ENCODE measurements around the gene CD99L2. TPM values are rescaled to one million over a fixed set of nuclear protein-coding genes. Genes with fewer than 3 reads are reported as not detected.

CD99L2 gene
- total RNA-seq, 1 experiment from 2014 or later, result 7.3 TPM

DNA sequence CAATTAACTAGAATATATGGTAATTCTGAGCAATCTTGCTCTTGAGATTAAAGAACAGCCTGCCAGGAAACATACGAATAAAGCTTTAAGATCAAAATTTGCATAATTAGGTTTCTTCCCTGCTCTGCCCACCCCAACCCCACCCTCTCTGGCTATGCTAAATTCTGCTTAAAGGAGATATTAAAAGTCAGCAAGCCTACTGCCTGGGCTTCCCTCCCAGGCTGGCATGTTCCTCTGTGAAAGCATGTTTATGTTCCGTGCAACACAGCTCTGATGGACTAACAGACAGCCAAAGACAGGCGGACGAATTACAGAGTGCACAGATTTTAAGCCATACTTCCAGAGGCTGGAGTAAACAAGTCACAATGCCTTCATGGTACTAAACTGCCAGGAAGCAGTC lies 28.4 kb downstream of the CD99L2 start:
- H2BK20ac ChIP-seq (ENCODE audit: low read depth, low read length, poor library complexity, severe bottlenecking), result no peak overlapping the region
- H3K23me2 ChIP-seq (ENCODE audit: insufficient read length, low read depth, low read length, poor library complexity, severe bottlenecking), result no peaks in the 10 kb centered on the region
- H3K79me2 ChIP-seq (ENCODE audit: insufficient read depth, low read length), result peaks cover 2% of the 10 kb centered on the region; the same call in 1 of the 2 replicates
- DNase-seq, result no peak
- H3K27me3 ChIP-seq (ENCODE audit: insufficient read depth, low read length), result no peaks in the 10 kb centered on the region
- no peak overlapping the region for H3K4me2 ChIP-seq (ENCODE audit: insufficient read depth, insufficient read length, low read length)
- no peak overlapping the region for H3K56ac ChIP-seq (ENCODE audit: insufficient read length, low read depth, low read length)
- H3K9ac ChIP-seq (ENCODE audit: extremely low read depth, insufficient read length, low read length), result no peak overlapping the region
- H2AFZ ChIP-seq (ENCODE audit: low read length), result no peak overlapping the region
- no peak overlapping the region for H2BK120ac ChIP-seq (ENCODE audit: low read depth, low read length, poor library complexity, severe bottlenecking)
- no peak overlapping the region for H4K91ac ChIP-seq (ENCODE audit: insufficient read length, low read depth, low read length)
- no CpG with 5 or more reads among the region's 4 CpGs for WGBS (ENCODE audit: extremely low coverage, insufficient read length, low lambda C conversion rate)
- Mint-ChIP-seq H3K27me3 (ENCODE audit: low read depth) (no peaks in the 10 kb centered on the region; the same call in 1 of the 2 replicates), H3K4me1 (peaks cover 32 to 36% of the 10 kb centered on the region in 2 experiments), H3K9me3 (peaks cover 45 to 68% of the 10 kb centered on the region in 2 experiments), H3K4me3 (no peak overlapping the region), H3K27ac (no peak overlapping the region), H3K36me3 (ENCODE audit: insufficient read depth in 1 of 3, low read depth in 3 of 3) (peaks cover 4 to 14% (median 9%) of the 10 kb centered on the region in 3 experiments)
- H3K4ac ChIP-seq (ENCODE audit: low read depth, low read length), result no peak overlapping the region
- no peaks in the 10 kb centered on the region for H4K20me1 ChIP-seq (ENCODE audit: control insufficient read depth, insufficient read depth, insufficient read length)
- H2AK5ac ChIP-seq (ENCODE audit: insufficient read length, low read length), result no peak overlapping the region
- no peak overlapping the region for H2BK15ac ChIP-seq (ENCODE audit: low read depth, low read length)
- H3T11ph ChIP-seq (ENCODE audit: low read length), result no peak overlapping the region
- H2BK12ac ChIP-seq (ENCODE audit: insufficient read length, low read depth, low read length), result no peak overlapping the region
- no peak overlapping the region for H3K14ac ChIP-seq (ENCODE audit: insufficient read depth, low read length)
- no peaks in the 10 kb centered on the region for H3K9me3 ChIP-seq (ENCODE audit: control insufficient read depth, low read depth, low read length)
- H3K4me1 ChIP-seq (ENCODE audit: insufficient read depth, low read length), result peaks cover 10% of the 10 kb centered on the region; the same call in 1 of the 2 replicates
- H3K27ac ChIP-seq (ENCODE audit: insufficient read length, low read depth, low read length), result no peak overlapping the region
- no peak overlapping the region for H3K18ac ChIP-seq (ENCODE audit: insufficient read length, low read depth, low read length)
- no peaks in the 10 kb centered on the region for H3K79me1 ChIP-seq (ENCODE audit: insufficient read depth, low read depth, low read length, poor library complexity, severe bottlenecking)
- H3K23ac ChIP-seq (ENCODE audit: insufficient read length, low read depth, low read length), result no peak overlapping the region
- no peak overlapping the region for H4K8ac ChIP-seq (replicated peaks; ENCODE audit: insufficient read length, low read depth, low read length)
- no peak overlapping the region for H2BK5ac ChIP-seq (ENCODE audit: insufficient read length, low read length)
- TF ChIP-seq, protein P1, sequence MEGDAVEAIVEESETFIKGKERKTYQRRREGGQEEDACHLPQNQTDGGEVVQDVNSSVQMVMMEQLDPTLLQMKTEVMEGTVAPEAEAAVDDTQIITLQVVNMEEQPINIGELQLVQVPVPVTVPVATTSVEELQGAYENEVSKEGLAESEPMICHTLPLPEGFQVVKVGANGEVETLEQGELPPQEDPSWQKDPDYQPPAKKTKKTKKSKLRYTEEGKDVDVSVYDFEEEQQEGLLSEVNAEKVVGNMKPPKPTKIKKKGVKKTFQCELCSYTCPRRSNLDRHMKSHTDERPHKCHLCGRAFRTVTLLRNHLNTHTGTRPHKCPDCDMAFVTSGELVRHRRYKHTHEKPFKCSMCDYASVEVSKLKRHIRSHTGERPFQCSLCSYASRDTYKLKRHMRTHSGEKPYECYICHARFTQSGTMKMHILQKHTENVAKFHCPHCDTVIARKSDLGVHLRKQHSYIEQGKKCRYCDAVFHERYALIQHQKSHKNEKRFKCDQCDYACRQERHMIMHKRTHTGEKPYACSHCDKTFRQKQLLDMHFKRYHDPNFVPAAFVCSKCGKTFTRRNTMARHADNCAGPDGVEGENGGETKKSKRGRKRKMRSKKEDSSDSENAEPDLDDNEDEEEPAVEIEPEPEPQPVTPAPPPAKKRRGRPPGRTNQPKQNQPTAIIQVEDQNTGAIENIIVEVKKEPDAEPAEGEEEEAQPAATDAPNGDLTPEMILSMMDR (conservative IDR thresholded peaks at IDR 0.05), result no peak
- no peak overlapping the region for H4K5ac ChIP-seq (ENCODE audit: insufficient read length, low read depth, low read length)
